HCT116 (cell line): ENCODE results near the gene CABLES1. TPM values are rescaled to one million over a fixed set of nuclear protein-coding genes. Genes with fewer than 3 reads are reported as not detected.

Source experiments
- ATAC-seq: fragments of 200-7000 bp; cut with Tn5 transposase; 2 replicates; pipeline ENCODE4 v1.9.1; 2020; ENCODE audit warnings: mild to moderate bottlenecking, moderate library complexity
- BruUV-seq: library from RNA; stranded (reverse); fragments of 400-500 nt; replicated peaks from 2 replicates; lab custom pipeline; 2021; lab: Mats Ljungman, UMichigan
- CTCF ChIA-PET: fragments of 300-600 bp; sonication (Branson Sonifier 250); formaldehyde crosslinking; loops from one replicate; lab custom pipeline; 2021; ENCODE audit warnings: antibody characterized with exemption; lab: Charles Lee
- POLR2A ChIA-PET: fragments of 300-600, 350-600 bp; sonication (Branson Sonifier 250); formaldehyde crosslinking; loops from one replicate; lab custom pipeline; 2021; ENCODE audit warnings: antibody characterized with exemption; lab: Charles Lee
- RAD21 ChIA-PET, 2 experiments: fragments of 300-600 bp; sonication (Branson Sonifier 250); formaldehyde crosslinking; loops; one replicate each; lab custom pipeline; 2023; ENCODE audit warnings: low total read pairs in 2 of 2; ENCODE audit not compliant: uncharacterized antibody in 2 of 2, unreplicated experiment in 2 of 2, low non-redundant PET in 1 of 2; lab: Charles Lee
- DNase-seq: peaks from one replicate; pipeline ENCODE4 v3.0.0-alpha.2; 2010; ENCODE audit warnings: low read depth, low spot score
- H2AFZ ChIP-seq: fragments of 200-600 bp; shearing (Covaris generic), sonication (generic); 2 replicates; pipeline ENCODE4 v1.6.1; 2017; ENCODE audit warnings: low read depth, mixed run types, mixed read lengths, antibody characterized with exemption, low read length; ENCODE audit not compliant: poor library complexity, severe bottlenecking
- H3K27ac ChIP-seq: 2 replicates; pipeline ENCODE4 v1.5.1; 2012; ENCODE audit warnings: low read depth, low read length
- H3K27me3 ChIP-seq: fragments of 200-600 bp; sonication (generic); 2 replicates; pipeline ENCODE4 v1.6.1; 2016; ENCODE audit warnings: mixed run types, low read length, mixed read lengths; ENCODE audit not compliant: insufficient read depth
- H3K36me3 ChIP-seq, 2 experiments: fragments of 200-500 bp in 1 of 2; fragments of 200-600 bp in 1 of 2; sonication (Bioruptor generic) in 1 of 2; sonication (generic) in 1 of 2; 2 replicates each; pipeline versions ENCODE4 v1.5.1 to v1.6.1; 2014 to 2016; ENCODE audit warnings: low read length in 2 of 2, inconsistent platforms in 1 of 2, mixed read lengths in 1 of 2, mixed run types in 1 of 2; ENCODE audit not compliant: insufficient read depth in 2 of 2, control insufficient read depth in 1 of 2
- H3K4me1 ChIP-seq, 2 experiments: fragments of 200-600 bp in 1 of 2; sonication (generic) in 1 of 2; 2 replicates each; pipeline versions ENCODE4 v1.5.1 to v1.6.1; 2012 to 2017; ENCODE audit warnings: low read length in 2 of 2, inconsistent platforms in 1 of 2, mild to moderate bottlenecking in 1 of 2, mixed read lengths in 1 of 2, mixed run types in 1 of 2, moderate library complexity in 1 of 2; ENCODE audit not compliant: insufficient read depth in 2 of 2, control insufficient read depth in 1 of 2
- H3K4me2 ChIP-seq: fragments of 200-600 bp; sonication (generic); 2 replicates; pipeline ENCODE4 v1.6.1; 2017; ENCODE audit warnings: mixed run types, low read length, mixed read lengths
- H3K4me3 ChIP-seq, 2 experiments: fragments of 200-600 bp in 1 of 2; sonication (generic) in 1 of 2; replicated peaks in 1 of 2; 2 replicates each; pipeline ENCODE4 v1.5.1; 2011 to 2016; ENCODE audit warnings: low read length in 2 of 2, control low read depth in 1 of 2, low read depth in 1 of 2, mild to moderate bottlenecking in 1 of 2, mixed read lengths in 1 of 2, mixed run types in 1 of 2
- H3K79me2 ChIP-seq: fragments of 200-600 bp; sonication (generic); 2 replicates; pipeline ENCODE4 v1.6.1; 2017; ENCODE audit warnings: mild to moderate bottlenecking, mixed run types, low read length, moderate library complexity, mixed read lengths; ENCODE audit not compliant: insufficient read depth
- H3K9ac ChIP-seq: fragments of 200-600 bp; sonication (generic); 2 replicates; pipeline ENCODE4 v1.6.1; 2016; ENCODE audit warnings: low read length, mixed read lengths
- H3K9me2 ChIP-seq: fragments of 200-600 bp; sonication (generic), shearing (Covaris generic); 2 replicates; pipeline ENCODE4 v1.6.1; 2017; ENCODE audit warnings: mixed run types, mild to moderate bottlenecking, moderate library complexity; ENCODE audit not compliant: insufficient read depth
- H3K9me3 ChIP-seq, 2 experiments: fragments of 200-500 bp in 1 of 2; fragments of 200-600 bp in 1 of 2; sonication (Bioruptor generic) in 1 of 2; sonication (generic) in 1 of 2; 2 replicates each; pipeline ENCODE4 v1.6.1; 2014 to 2017; ENCODE audit warnings: low read length in 2 of 2, mixed read lengths in 2 of 2, inconsistent platforms in 1 of 2, low read depth in 1 of 2, mild to moderate bottlenecking in 1 of 2, mixed run types in 1 of 2, moderate library complexity in 1 of 2; ENCODE audit not compliant: control insufficient read depth in 1 of 2, insufficient read depth in 1 of 2
- H4K20me1 ChIP-seq: fragments of 200-600 bp; sonication (generic), shearing (Covaris generic); 2 replicates; pipeline ENCODE4 v1.6.1; 2017; ENCODE audit warnings: mixed run types, mild to moderate bottlenecking, moderate library complexity; ENCODE audit not compliant: insufficient read depth
- CBX3 ChIP-seq: IDR thresholded peaks from 2 replicates; pipeline ENCODE4 v1.6.1; 2012; ENCODE audit warnings: low read depth
- CEBPB ChIP-seq: IDR thresholded peaks from 2 replicates; pipeline ENCODE4 v1.6.1; 2012; ENCODE audit warnings: low read depth
- EZH2 ChIP-seq: fragments of 200-600 bp; sonication (generic); IDR thresholded peaks from 2 replicates; pipeline ENCODE4 v1.6.1; 2017; ENCODE audit warnings: antibody characterized with exemption, mixed run types
- EZH2phosphoT487 ChIP-seq: fragments of 200-600 bp; IDR thresholded peaks from 2 replicates; pipeline ENCODE4 v1.6.1; 2018; ENCODE audit warnings: antibody characterized with exemption, borderline replicate concordance
- SIN3A ChIP-seq: IDR thresholded peaks from 2 replicates; pipeline ENCODE4 v1.6.1; 2012; ENCODE audit warnings: low read depth
- YY1 ChIP-seq: IDR thresholded peaks from 2 replicates; pipeline ENCODE4 v1.6.1; 2011; ENCODE audit warnings: low read length, low read depth, moderate library complexity, mild to moderate bottlenecking; ENCODE audit not compliant: insufficient replicate concordance; ENCODE audit errors: extremely low read depth
- ZNF274 ChIP-seq: fragments of 200-500 bp; sonication (Bioruptor generic); IDR thresholded peaks from 2 replicates; pipeline ENCODE4 v1.6.1; 2014; ENCODE audit warnings: mild to moderate bottlenecking, low read depth, low read length, inconsistent platforms
- intact Hi-C: fragments of 100-400 bp; cut with micrococcal nuclease; formaldehyde crosslinking; loops from 2 replicates; pipeline ENCODE4 v1.10.0; 2022
- total RNA-seq: library from RNA; stranded (reverse); gene quantifications from one replicate; pipeline ENCODE4 v1.2.1, GENCODE V29; 2021; ENCODE audit not compliant: unreplicated experiment
- TF ChIP-seq, protein P1 (sequence below): IDR thresholded peaks from 2 replicates; pipeline ENCODE4 v1.6.1; 2011; ENCODE audit warnings: mild to moderate bottlenecking, low read length, moderate library complexity; ENCODE audit not compliant: insufficient replicate concordance; ENCODE audit errors: extremely low read depth
- TF ChIP-seq, protein P2 (sequence below): IDR thresholded peaks from 2 replicates; pipeline ENCODE4 v1.6.1; 2012

The CABLES1 gene
- total RNA-seq, 1 experiment from 2014 or later: 7.7 TPM

DNA sequence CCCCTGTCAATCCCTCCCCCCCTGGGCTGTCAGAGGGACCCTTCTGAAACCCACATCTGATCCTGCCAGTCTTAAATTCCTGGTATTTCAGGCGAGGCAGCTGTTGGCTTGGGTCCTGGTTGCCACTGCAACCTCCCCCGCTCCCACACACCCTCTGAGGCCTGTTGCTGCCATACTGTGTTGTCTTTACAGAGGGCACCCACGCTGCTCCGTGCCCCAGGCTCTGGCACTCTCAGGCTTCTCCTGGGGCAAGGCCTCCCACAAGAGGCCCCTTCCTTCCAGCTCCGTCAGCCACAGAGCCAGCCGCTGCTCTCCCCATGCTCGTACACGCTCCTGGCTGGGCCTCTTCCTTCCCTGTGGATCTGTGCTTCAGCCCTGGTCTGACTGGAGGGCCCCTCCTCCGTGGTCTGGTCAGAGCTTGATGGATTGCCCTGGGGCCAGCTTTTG, 8.6 kb downstream of the CABLES1 start:
- Histone ChIP-seq H3K79me2 (no peaks in the 10 kb centered on the region; the same call in 1 of the 2 replicates), H3K27ac (peak overlapping the region; percentile 34; the same call in 1 of the 2 replicates), H3K36me3 (no peaks in the 10 kb centered on the region), H4K20me1 (no peaks in the 10 kb centered on the region), H3K4me2 (peak overlapping the region; percentile 57), H2AFZ (no peak overlapping the region), H3K4me3 (no peak overlapping the region), H3K9me3 (no peaks in the 10 kb centered on the region)
- peak; percentile 18; the same call in 1 of the 2 replicates for ATAC-seq
- no TSS peak for BruUV-seq
- POLR2A ChIA-PET: interaction anchor here (1.0 kb wide), 1 partner anchor 9 kb away, joined by 7 read pairs; no protein-coding TSS in a partner anchor
- TF ChIP-seq, protein P1, sequence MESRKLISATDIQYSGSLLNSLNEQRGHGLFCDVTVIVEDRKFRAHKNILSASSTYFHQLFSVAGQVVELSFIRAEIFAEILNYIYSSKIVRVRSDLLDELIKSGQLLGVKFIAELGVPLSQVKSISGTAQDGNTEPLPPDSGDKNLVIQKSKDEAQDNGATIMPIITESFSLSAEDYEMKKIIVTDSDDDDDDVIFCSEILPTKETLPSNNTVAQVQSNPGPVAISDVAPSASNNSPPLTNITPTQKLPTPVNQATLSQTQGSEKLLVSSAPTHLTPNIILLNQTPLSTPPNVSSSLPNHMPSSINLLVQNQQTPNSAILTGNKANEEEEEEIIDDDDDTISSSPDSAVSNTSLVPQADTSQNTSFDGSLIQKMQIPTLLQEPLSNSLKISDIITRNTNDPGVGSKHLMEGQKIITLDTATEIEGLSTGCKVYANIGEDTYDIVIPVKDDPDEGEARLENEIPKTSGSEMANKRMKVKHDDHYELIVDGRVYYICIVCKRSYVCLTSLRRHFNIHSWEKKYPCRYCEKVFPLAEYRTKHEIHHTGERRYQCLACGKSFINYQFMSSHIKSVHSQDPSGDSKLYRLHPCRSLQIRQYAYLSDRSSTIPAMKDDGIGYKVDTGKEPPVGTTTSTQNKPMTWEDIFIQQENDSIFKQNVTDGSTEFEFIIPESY: no peak
- TF ChIP-seq SIN3A (no peak), CEBPB (no peak), YY1 (no peak), EZH2 (no peak)
- TF ChIP-seq, protein P2, sequence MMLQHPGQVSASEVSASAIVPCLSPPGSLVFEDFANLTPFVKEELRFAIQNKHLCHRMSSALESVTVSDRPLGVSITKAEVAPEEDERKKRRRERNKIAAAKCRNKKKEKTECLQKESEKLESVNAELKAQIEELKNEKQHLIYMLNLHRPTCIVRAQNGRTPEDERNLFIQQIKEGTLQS: no peak
- TF ChIP-seq, all 23 proteins: peak for 0
- peaks cover 30 to 36% of the 10 kb centered on the region in 2 experiments for H3K4me1 ChIP-seq
- ChIA-PET CTCF (interaction anchor here (1.1 kb wide), 1 partner anchor 12 kb away, joined by 6 read pairs; no protein-coding TSS in a partner anchor), RAD21 (no interaction called here)
- H3K9ac ChIP-seq: peak overlapping the region; percentile 9; the same call in 1 of the 2 replicates
- H3K27me3 ChIP-seq: no peaks in the 10 kb centered on the region
- DNase-seq: no peak
- intact Hi-C loops: no loop called here
- no peaks in the 10 kb centered on the region for H3K9me2 ChIP-seq

DNA sequence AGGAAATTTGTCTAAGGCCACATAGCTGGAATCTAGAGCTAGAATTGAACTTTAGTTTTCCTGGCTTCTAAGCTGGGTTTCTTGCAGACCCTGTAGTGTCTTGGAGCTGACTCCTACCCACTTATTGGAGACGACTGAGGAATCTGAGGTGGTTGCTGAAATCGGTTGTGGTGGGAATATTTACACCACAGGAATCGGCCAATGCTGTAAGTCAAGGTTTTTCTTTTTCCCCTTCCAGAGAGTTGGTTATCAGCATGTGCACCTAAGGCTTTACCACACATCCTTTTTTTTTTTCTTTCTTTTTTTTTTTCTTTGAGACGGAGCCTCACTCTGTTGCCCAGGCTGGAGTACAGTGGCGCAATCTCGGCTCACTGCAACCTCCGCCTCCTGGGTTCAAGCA, 9.4 kb downstream of the CABLES1 start:
- Histone ChIP-seq H2AFZ (no peak overlapping the region), H3K36me3 (no peaks in the 10 kb centered on the region), H3K9me2 (no peaks in the 10 kb centered on the region), H4K20me1 (no peaks in the 10 kb centered on the region), H3K27ac (no peak overlapping the region), H3K9me3 (no peaks in the 10 kb centered on the region), H3K4me3 (no peak overlapping the region), H3K4me2 (no peak overlapping the region), H3K4me1 (peaks cover 30 to 36% of the 10 kb centered on the region in 2 experiments), H3K79me2 (no peaks in the 10 kb centered on the region; the same call in 1 of the 2 replicates), H3K9ac (no peak overlapping the region), H3K27me3 (no peaks in the 10 kb centered on the region)
- ChIA-PET RAD21 (no interaction called here), POLR2A (no interaction called here), CTCF (no interaction called here)
- intact Hi-C loops: no loop called here
- DNase-seq: no peak
- TF ChIP-seq ZNF274 (no peak), EZH2phosphoT487 (no peak), CBX3 (no peak)
- ATAC-seq: no peak
- no TSS peak for BruUV-seq
